B cell (primary cell): Measurements from ENCODE around the gene HTN3.
"Not testable (repeated sequence)": the region's sequence is repeated elsewhere in the genome, so short reads cannot be mapped to it uniquely, and the experiment has no call there.

Source experiments
- CTCF ChIP-seq: fragments of 200-600 bp; IDR thresholded peaks from one replicate; pipeline ENCODE4 v1.8.0; 2022; ENCODE audit warnings: antibody characterized with exemption, mild to moderate bottlenecking
- EZH2 ChIP-seq: IDR thresholded peaks from 2 replicates; pipeline ENCODE4 v1.6.1; 2012; ENCODE audit warnings: borderline replicate concordance, low read depth, mild to moderate bottlenecking, moderate library complexity, low read length; ENCODE audit not compliant: insufficient read depth, poor library complexity, severe bottlenecking

DNA sequence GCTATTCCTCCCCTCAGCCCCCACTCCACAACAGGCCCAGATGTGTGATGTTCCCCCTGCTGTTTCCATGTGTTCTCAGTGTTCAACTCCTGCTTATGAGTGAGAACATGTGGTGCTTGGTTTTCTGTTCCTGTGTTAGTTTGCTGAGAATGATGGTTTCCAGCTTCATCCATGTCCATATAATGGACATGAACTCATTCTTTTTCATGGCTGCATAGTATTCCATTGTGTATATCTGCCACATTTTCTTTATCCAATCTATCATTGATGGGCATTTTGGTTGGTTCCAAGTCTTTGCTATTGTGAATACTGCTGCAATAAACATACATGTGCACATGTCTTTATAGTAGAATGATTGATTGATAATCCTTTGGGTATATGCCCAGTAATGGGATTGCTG, 11.7 kb downstream of the HTN3 start:
- TF ChIP-seq CTCF, EZH2: not testable (repeated sequence)
